Smooth muscle cell (in vitro differentiated cells): ENCODE results near the gene SDHC. TPM values are rescaled to one million over a fixed set of nuclear protein-coding genes. Genes with fewer than 3 reads are reported as not detected.
"Not testable (repeated sequence)": the region's sequence is repeated elsewhere in the genome, so short reads cannot be mapped to it uniquely, and the experiment has no call there.

Source experiments
- DNase-seq: peaks from one replicate; lab custom pipeline; 2025; ENCODE audit not compliant: unreplicated experiment; lab: John Stamatoyannopoulos, UW
- H2AFZ ChIP-seq: fragments of 200-600 bp; sonication (generic); 2 replicates; pipeline ENCODE4 v1.6.0; 2016; ENCODE audit warnings: antibody characterized with exemption, low read depth, mild to moderate bottlenecking
- H3F3A ChIP-seq: fragments of 200-600 bp; sonication (generic); 2 replicates; pipeline ENCODE4 v1.6.0; 2017; ENCODE audit warnings: antibody characterized with exemption, low read depth
- H3K27ac ChIP-seq: fragments of 200-600 bp; sonication (generic); 2 replicates; pipeline ENCODE4 v1.5.1; 2016; ENCODE audit warnings: low read depth, mild to moderate bottlenecking
- H3K27me3 ChIP-seq: fragments of 200-600 bp; sonication (generic); 2 replicates; pipeline ENCODE4 v1.6.1; 2016; ENCODE audit warnings: low read depth, mild to moderate bottlenecking
- H3K36me3 ChIP-seq: fragments of 200-600 bp; sonication (generic); 2 replicates; pipeline ENCODE4 v1.5.1; 2016; ENCODE audit warnings: low read depth
- H3K4me1 ChIP-seq: fragments of 200-600 bp; sonication (generic); 2 replicates; pipeline ENCODE4 v1.5.1; 2016; ENCODE audit warnings: low read depth
- H3K4me2 ChIP-seq: fragments of 200-600 bp; sonication (generic); 2 replicates; pipeline ENCODE4 v1.6.0; 2016; ENCODE audit warnings: mild to moderate bottlenecking
- H3K4me3 ChIP-seq: fragments of 200-600 bp; sonication (generic); 2 replicates; pipeline ENCODE4 v1.5.1; 2016; ENCODE audit warnings: mild to moderate bottlenecking
- H3K79me2 ChIP-seq: fragments of 200-600 bp; sonication (generic); 2 replicates; pipeline ENCODE4 v1.6.0; 2016; ENCODE audit warnings: low read depth, mild to moderate bottlenecking
- H3K9ac ChIP-seq: fragments of 200-600 bp; sonication (generic); 2 replicates; pipeline ENCODE4 v1.6.0; 2016; ENCODE audit warnings: low read depth
- H3K9me3 ChIP-seq: fragments of 200-600 bp; sonication (generic); replicated peaks from 2 replicates; pipeline ENCODE4 v1.5.1; 2016; ENCODE audit warnings: low read depth
- H4K20me1 ChIP-seq: fragments of 200-600 bp; sonication (generic); 2 replicates; pipeline ENCODE4 v1.6.0; 2016; ENCODE audit warnings: low read depth
- WGBS: methylation state at CpG from one replicate; pipeline ENCODE4 v1.1.7; 2016; ENCODE audit warnings: low lambda C conversion rate; 5-methylcytosine and 5-hydroxymethylcytosine counted together
- polyA plus RNA-seq: library from polyadenylated mRNA; unstranded; fragments of >200 nt; fragmentation: Nextera tagmentation; extraction: Ambion mirVana; gene quantifications from 2 replicates; pipeline ENCODE4 v1.2.1, GENCODE V29; 2016
- total RNA-seq: library from RNA; depleted of rRNA; stranded (reverse); fragments of >200 nt; gene quantifications from 2 replicates; pipeline ENCODE4 v1.2.3, GENCODE V29; 2014
- TF ChIP-seq, protein P1 (sequence below): fragments of 200-600 bp; sonication (generic); IDR thresholded peaks from 2 replicates; pipeline ENCODE4 v1.5.1; 2017; ENCODE audit warnings: borderline replicate concordance, mild to moderate bottlenecking, antibody characterized with exemption; ENCODE audit not compliant: insufficient read depth, poor library complexity, severe bottlenecking

SDHC gene
- total and polyA plus RNA-seq, 2 experiments from 2014 or later: 179 to 342 TPM

DNA sequence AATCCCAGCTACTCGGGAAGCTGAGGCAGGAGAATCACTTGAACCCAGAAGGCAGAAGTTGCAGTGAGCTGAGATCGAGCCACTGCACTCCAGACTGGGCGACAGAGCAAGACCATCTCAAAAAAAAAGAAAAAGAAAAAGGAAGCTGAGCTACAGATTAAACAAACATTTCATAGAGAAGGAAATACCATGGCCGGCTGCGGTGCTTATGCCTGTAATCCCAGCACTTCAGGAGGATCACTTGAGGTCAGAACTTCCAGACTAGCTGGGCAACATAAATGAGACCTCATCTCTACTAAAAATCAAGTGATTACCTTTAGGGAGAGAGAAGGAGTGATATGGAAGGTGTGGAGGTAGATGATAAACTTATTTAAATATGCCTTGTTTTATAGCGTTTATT, 67.5 kb downstream of the SDHC start:
- TF ChIP-seq, protein P1, sequence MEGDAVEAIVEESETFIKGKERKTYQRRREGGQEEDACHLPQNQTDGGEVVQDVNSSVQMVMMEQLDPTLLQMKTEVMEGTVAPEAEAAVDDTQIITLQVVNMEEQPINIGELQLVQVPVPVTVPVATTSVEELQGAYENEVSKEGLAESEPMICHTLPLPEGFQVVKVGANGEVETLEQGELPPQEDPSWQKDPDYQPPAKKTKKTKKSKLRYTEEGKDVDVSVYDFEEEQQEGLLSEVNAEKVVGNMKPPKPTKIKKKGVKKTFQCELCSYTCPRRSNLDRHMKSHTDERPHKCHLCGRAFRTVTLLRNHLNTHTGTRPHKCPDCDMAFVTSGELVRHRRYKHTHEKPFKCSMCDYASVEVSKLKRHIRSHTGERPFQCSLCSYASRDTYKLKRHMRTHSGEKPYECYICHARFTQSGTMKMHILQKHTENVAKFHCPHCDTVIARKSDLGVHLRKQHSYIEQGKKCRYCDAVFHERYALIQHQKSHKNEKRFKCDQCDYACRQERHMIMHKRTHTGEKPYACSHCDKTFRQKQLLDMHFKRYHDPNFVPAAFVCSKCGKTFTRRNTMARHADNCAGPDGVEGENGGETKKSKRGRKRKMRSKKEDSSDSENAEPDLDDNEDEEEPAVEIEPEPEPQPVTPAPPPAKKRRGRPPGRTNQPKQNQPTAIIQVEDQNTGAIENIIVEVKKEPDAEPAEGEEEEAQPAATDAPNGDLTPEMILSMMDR: no peak
- Histone ChIP-seq H3K27me3 (no peaks in the 10 kb centered on the region), H3K79me2 (no peaks in the 10 kb centered on the region), H3K4me2 (peak overlapping the region; percentile 58), H3K9ac (no peak overlapping the region), H3K4me3 (no peak overlapping the region), H3K27ac (no peak overlapping the region), H3K36me3 (no peaks in the 10 kb centered on the region), H3K4me1 (no peaks in the 10 kb centered on the region), H4K20me1 (no peaks in the 10 kb centered on the region), H3F3A (no peaks in the 10 kb centered on the region), H2AFZ (peak overlapping the region; percentile 72), H3K9me3 (no peaks in the 10 kb centered on the region)
- WGBS: 55% methylated on average over 6 of the region's 6 CpGs
- no peak for DNase-seq

DNA sequence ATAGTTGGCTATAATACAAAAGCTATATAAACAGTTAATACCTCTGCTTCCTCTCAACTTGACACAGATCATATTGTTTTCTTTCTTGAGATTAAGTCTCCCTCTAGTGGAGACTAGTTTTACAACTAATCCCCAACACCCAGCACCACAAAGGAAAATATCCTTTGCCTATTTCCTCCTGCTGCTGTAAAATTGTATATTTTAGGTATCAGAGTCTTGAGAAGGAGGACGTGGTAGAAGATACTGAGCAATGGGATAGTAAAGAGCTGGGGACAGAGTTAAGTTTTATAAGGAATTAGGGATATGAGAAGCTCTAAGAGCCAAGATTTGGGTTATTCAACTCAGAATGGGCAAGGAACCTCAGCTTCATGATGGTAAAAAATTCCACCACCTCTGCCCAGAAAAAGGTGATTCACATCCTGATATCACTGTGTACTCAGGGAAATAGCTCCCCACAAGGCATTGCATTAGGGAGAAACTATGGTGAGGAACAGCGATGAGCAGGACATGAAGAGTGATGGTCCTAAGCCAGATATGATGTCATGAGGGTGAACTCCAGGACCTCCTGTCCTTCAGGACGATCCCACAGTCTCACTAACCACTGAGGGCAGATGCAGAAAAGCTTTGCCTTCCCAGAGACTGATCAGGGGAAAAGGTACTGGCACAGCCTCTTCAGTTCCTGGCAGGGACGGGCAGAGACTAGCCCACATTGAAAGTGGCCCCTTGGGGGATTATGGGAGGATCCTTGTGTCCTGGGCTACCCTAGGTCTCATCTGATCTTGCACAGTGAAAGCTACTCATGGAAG, 68.2 kb downstream of the SDHC start:
- no peaks in the 10 kb centered on the region for H3K27me3 ChIP-seq
- H3K9me3 ChIP-seq: no peaks in the 10 kb centered on the region
- H3K79me2 ChIP-seq: no peaks in the 10 kb centered on the region
- no peaks in the 10 kb centered on the region for H3K36me3 ChIP-seq
- TF ChIP-seq, protein P1: peak; percentile 65
- no peaks in the 10 kb centered on the region for H3K4me1 ChIP-seq
- no peak overlapping the region for H2AFZ ChIP-seq
- H3K4me3 ChIP-seq: no peak overlapping the region
- no peaks in the 10 kb centered on the region for H3F3A ChIP-seq
- 45% methylated on average over 4 of the region's 4 CpGs for WGBS
- no peak overlapping the region for H3K4me2 ChIP-seq
- H4K20me1 ChIP-seq: no peaks in the 10 kb centered on the region
- no peak for DNase-seq
- no peak overlapping the region for H3K27ac ChIP-seq
- H3K9ac ChIP-seq: no peak overlapping the region

DNA sequence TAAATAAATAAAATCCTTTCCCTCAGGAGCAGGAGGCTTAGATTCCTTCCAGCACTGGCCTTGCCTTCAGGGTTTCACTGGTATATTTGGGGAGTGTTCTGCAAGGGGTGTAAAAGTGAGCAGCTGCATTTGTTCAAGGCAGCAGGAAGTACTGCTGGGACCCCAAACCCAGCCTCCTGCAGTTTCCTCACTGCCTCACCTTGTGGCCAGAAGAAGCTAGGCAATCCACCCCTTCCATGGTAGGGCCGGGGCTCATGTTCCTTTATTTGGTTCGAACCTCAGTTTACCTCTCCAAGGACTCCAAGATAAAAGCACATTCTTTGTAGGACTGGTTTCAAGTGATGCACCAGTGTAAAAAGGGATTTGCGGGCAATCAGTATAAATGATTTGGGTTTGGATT, 74.5 kb downstream of the SDHC start:
- H3K27ac ChIP-seq: no peak overlapping the region
- H3F3A ChIP-seq: no peaks in the 10 kb centered on the region
- no peak overlapping the region for H3K4me3 ChIP-seq
- no peak overlapping the region for H3K4me2 ChIP-seq
- H3K27me3 ChIP-seq: no peaks in the 10 kb centered on the region
- no peaks in the 10 kb centered on the region for H3K79me2 ChIP-seq
- no peaks in the 10 kb centered on the region for H3K36me3 ChIP-seq
- WGBS: 98% methylated on average over 3 of the region's 3 CpGs
- no peaks in the 10 kb centered on the region for H3K4me1 ChIP-seq
- H3K9ac ChIP-seq: no peak overlapping the region
- TF ChIP-seq, protein P1: no peak
- H4K20me1 ChIP-seq: no peaks in the 10 kb centered on the region
- H3K9me3 ChIP-seq: no peaks in the 10 kb centered on the region
- no peak for DNase-seq
- no peak overlapping the region for H2AFZ ChIP-seq

DNA sequence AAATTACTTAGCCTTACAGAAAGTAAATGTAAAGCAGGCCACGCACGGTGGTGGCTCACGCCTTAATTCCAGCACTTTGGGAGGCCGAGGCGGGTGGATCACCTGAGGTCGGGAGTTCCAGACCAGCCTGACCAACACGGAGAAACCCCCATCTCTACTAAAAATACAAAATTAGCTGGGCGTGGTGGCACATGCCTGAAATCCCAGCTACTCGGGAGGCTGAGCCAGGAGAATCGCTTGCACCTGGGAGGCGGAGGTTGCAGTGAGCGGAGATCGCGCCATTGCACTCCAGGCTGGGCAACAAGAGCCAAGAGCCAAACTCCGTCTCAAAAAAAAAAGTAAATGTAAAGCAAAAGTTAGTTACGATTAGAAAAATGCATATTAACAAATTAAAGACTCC, 75.0 kb downstream of the SDHC start:
- DNase-seq, H3K79me2 ChIP-seq, H3K4me1 ChIP-seq, H3K9me3 ChIP-seq, H3K36me3 ChIP-seq, H3K27me3 ChIP-seq, H3F3A ChIP-seq, H4K20me1 ChIP-seq: not testable (repeated sequence)
- H3K4me2 ChIP-seq: peak overlapping the region; percentile 79
- H3K4me3 ChIP-seq: peak overlapping the region; percentile 46
- WGBS: 76% methylated on average over 16 of the region's 16 CpGs
- peak overlapping the region; percentile 84 for H3K9ac ChIP-seq
- peak overlapping the region; percentile 87 for H3K27ac ChIP-seq
- H2AFZ ChIP-seq: peak overlapping the region; percentile 79
